BLaER1 treated with 17β-estradiol and CSF1 and Interleukin-3, amounts not matched to agents 10 nM and 100 nM (cell line): Measurements from ENCODE around the gene ATF4.
"Not testable (repeated sequence)": the region's sequence is repeated elsewhere in the genome, so short reads cannot be mapped to it uniquely, and the experiment has no call there.

Experiments
- H3K27ac ChIP-seq, 11 experiments: shearing (Covaris generic); formaldehyde crosslinking; 2 replicates each; pipeline ENCODE4 v1.8.1; 2022
- H3K27me3 ChIP-seq, 11 experiments: shearing (Covaris generic); formaldehyde crosslinking; 2 replicates each; pipeline ENCODE4 v1.8.1; 2022
- H3K36me3 ChIP-seq, 11 experiments: shearing (Covaris generic); formaldehyde crosslinking; 2 replicates each; pipeline ENCODE4 v1.8.1; 2022
- H3K4me1 ChIP-seq, 10 experiments: shearing (Covaris generic); formaldehyde crosslinking; 2 replicates each; pipeline ENCODE4 v1.8.1; 2022
- H3K4me2 ChIP-seq, 11 experiments: shearing (Covaris generic); formaldehyde crosslinking; 2 replicates each; pipeline ENCODE4 v1.8.1; 2022
- H3K4me3 ChIP-seq, 10 experiments: shearing (Covaris generic); formaldehyde crosslinking; 2 replicates each; pipeline ENCODE4 v1.8.1; 2022
- H3K9ac ChIP-seq, 11 experiments: shearing (Covaris generic); formaldehyde crosslinking; 2 replicates each; pipeline ENCODE4 v1.8.1; 2022
- H3K9me3 ChIP-seq, 11 experiments: shearing (Covaris generic); formaldehyde crosslinking; replicated peaks in 1 of 11; 2 replicates each; pipeline ENCODE4 v1.8.1; 2022
- H4K20me1 ChIP-seq, 11 experiments: shearing (Covaris generic); formaldehyde crosslinking; 2 replicates each; pipeline ENCODE4 v1.8.1; 2022
- Cebpa-rat ChIP-seq, 11 experiments: shearing (Covaris generic); IDR thresholded peaks; 2 replicates each; pipeline ENCODE4 v1.8.1; 2022

The ATF4 gene

GRCh38 chr22:39501644-39502108 lies 18.7 kb upstream of the ATF4 start:
- Histone ChIP-seq H3K27ac (peak overlapping the region; percentile 44 to 89 (median 83); a peak in 21 of 22 replicates), H3K4me1 (peaks cover 29 to 56% (median 38%) of the 10 kb centered on the region in 10 experiments), H3K36me3 (peaks cover 29 to 34% (median 31%) of the 10 kb centered on the region in 11 experiments), H3K27me3 (no peaks in the 10 kb centered on the region), H3K9ac (peak overlapping the region in 9 of 11 experiments; percentile 20 to 94 (median 91); a peak in 13 of 22 replicates), H3K4me2 (peak overlapping the region; percentile 79 to 99 (median 92)), H3K9me3 (no peaks in the 10 kb centered on the region), H4K20me1 (peaks cover 9 to 37% (median 33%) of the 10 kb centered on the region in 11 experiments; a peak in 18 of 22 replicates), H3K4me3 (peak overlapping the region; percentile 78 to 94 (median 86); a peak in 17 of 20 replicates)
- no peak for TF ChIP-seq Cebpa-rat (IDR thresholded peaks at IDR 0.05)

GRCh38 chr22:39502109-39502788 lies 18.1 kb upstream of the ATF4 start, which contains the start of gene MIEF1:
Gene MIEF1, plus strand, starts transcription at chr22:39502290. Its CDS starts 9,005 bp downstream, at chr22:39511295.
- peaks cover 29 to 50% (median 36%) of the 10 kb centered on the region in 10 experiments for H3K4me1 ChIP-seq
- H3K27me3 ChIP-seq: no peaks in the 10 kb centered on the region
- no peaks in the 10 kb centered on the region for H3K9me3 ChIP-seq
- H3K36me3 ChIP-seq: peaks cover 34 to 39% (median 37%) of the 10 kb centered on the region in 11 experiments
- H3K4me3 ChIP-seq: peak within 1 kb of the TSS; percentile 78 to 94 (median 86)
- peak within 1 kb of the TSS; percentile 87 to 99 (median 93) for H3K4me2 ChIP-seq
- peak within 1 kb of the TSS; percentile 82 to 94 (median 91) for H3K9ac ChIP-seq
- H3K27ac ChIP-seq: peak within 1 kb of the TSS; percentile 63 to 89 (median 85)
- TF ChIP-seq Cebpa-rat (IDR thresholded peaks at IDR 0.05): no peak
- peaks cover 12 to 43% (median 38%) of the 10 kb centered on the region in 11 experiments; a peak in 18 of 22 replicates for H4K20me1 ChIP-seq

- Histone ChIP-seq H3K27me3 (no peaks in the 10 kb centered on the region), H3K4me2 (peak overlapping the region; percentile 87 to 99 (median 93)), H3K27ac (peak overlapping the region; percentile 63 to 89 (median 85)), H4K20me1 (peaks cover 15 to 49% (median 45%) of the 10 kb centered on the region in 11 experiments; a peak in 20 of 22 replicates), H3K4me1 (peaks cover 29 to 50% (median 36%) of the 10 kb centered on the region in 10 experiments), H3K36me3 (peaks cover 40 to 46% (median 43%) of the 10 kb centered on the region in 11 experiments), H3K4me3 (peak overlapping the region; percentile 78 to 94 (median 86)), H3K9me3 (no peaks in the 10 kb centered on the region), H3K9ac (peak overlapping the region; percentile 82 to 94 (median 91))
- no peak for TF ChIP-seq Cebpa-rat (IDR thresholded peaks at IDR 0.05)
These were observed 17.5 kb upstream of the ATF4 start for GRCh38 chr22:39502789-39503409.

- H3K27ac ChIP-seq: peak overlapping the region in 10 of 11 experiments; percentile 69 to 89 (median 86); a peak in 17 of 22 replicates
- peak overlapping the region; percentile 82 to 94 (median 91) for H3K9ac ChIP-seq
- peak overlapping the region; percentile 78 to 94 (median 86) for H3K4me3 ChIP-seq
- peak overlapping the region; percentile 87 to 99 (median 93) for H3K4me2 ChIP-seq
- TF ChIP-seq Cebpa-rat (IDR thresholded peaks at IDR 0.05): no peak
- peaks cover 22 to 57% (median 52%) of the 10 kb centered on the region in 11 experiments; a peak in 20 of 22 replicates for H4K20me1 ChIP-seq
- H3K4me1 ChIP-seq: peaks cover 29 to 50% (median 36%) of the 10 kb centered on the region in 10 experiments
- H3K27me3 ChIP-seq: no peaks in the 10 kb centered on the region
- peaks cover 48 to 53% (median 50%) of the 10 kb centered on the region in 11 experiments for H3K36me3 ChIP-seq
- H3K9me3 ChIP-seq: no peaks in the 10 kb centered on the region
These were observed 16.7 kb upstream of the ATF4 start for GRCh38 chr22:39503630-39504029.

- Histone ChIP-seq H3K27me3 (no peaks in the 10 kb centered on the region), H3K9ac (peak overlapping the region; percentile 82 to 94 (median 91); a peak in 19 of 22 replicates), H3K36me3 (peaks cover 52 to 58% (median 55%) of the 10 kb centered on the region in 11 experiments)
These were observed 16.3 kb upstream of the ATF4 start for GRCh38 chr22:39504071-39504470.

GRCh38 chr22:39507021-39507420 lies 13.3 kb upstream of the ATF4 start:
- H3K27me3 ChIP-seq, H3K4me2 ChIP-seq, H3K27ac ChIP-seq, H3K9me3 ChIP-seq, H3K4me3 ChIP-seq: not testable (repeated sequence)
- H3K9ac ChIP-seq: peak overlapping the region in 1 of 11 experiments; percentile 10; a peak in 2 of 22 replicates
- H3K4me1 ChIP-seq: peaks cover 13 to 33% (median 18%) of the 10 kb centered on the region in 10 experiments
- peaks cover 39 to 90% (median 86%) of the 10 kb centered on the region in 11 experiments; a peak in 21 of 22 replicates for H4K20me1 ChIP-seq
- H3K36me3 ChIP-seq: peaks cover 82 to 87% (median 84%) of the 10 kb centered on the region in 11 experiments

More at GRCh38 chr22:39504071-39504470, 16.3 kb upstream of the ATF4 start:
- Histone ChIP-seq H3K9me3 (no peaks in the 10 kb centered on the region), H3K27ac (peak overlapping the region in 4 of 11 experiments; percentile 69 to 88 (median 84); a peak in 3 of 22 replicates), H4K20me1 (peaks cover 25 to 61% (median 56%) of the 10 kb centered on the region in 11 experiments; a peak in 20 of 22 replicates), H3K4me2 (peak overlapping the region; percentile 87 to 99 (median 93)), H3K4me1 (peaks cover 29 to 50% (median 36%) of the 10 kb centered on the region in 10 experiments), H3K4me3 (peak overlapping the region in 7 of 10 experiments; percentile 78 to 94 (median 87); a peak in 7 of 20 replicates)
- no peak for TF ChIP-seq Cebpa-rat (IDR thresholded peaks at IDR 0.05)

GRCh38 chr22:39508393-39508792 lies 12.0 kb upstream of the ATF4 start:
- peaks cover 95 to 100% (median 98%) of the 10 kb centered on the region in 11 experiments for H3K36me3 ChIP-seq
- no peak overlapping the region for H3K4me3 ChIP-seq
- H3K9ac ChIP-seq: peak overlapping the region in 5 of 11 experiments; percentile 8 to 42 (median 14); a peak in 2 of 22 replicates
- no peak overlapping the region for H3K4me2 ChIP-seq
- no peak for TF ChIP-seq Cebpa-rat (IDR thresholded peaks at IDR 0.05)
- H3K4me1 ChIP-seq: peaks cover 9 to 29% (median 14%) of the 10 kb centered on the region in 10 experiments
- H4K20me1 ChIP-seq: peaks cover 39 to 100% (median 90%) of the 10 kb centered on the region in 11 experiments; a peak in 21 of 22 replicates
- no peak overlapping the region for H3K27ac ChIP-seq
- no peaks in the 10 kb centered on the region for H3K27me3 ChIP-seq
- H3K9me3 ChIP-seq: no peaks in the 10 kb centered on the region

GRCh38 chr22:39510529-39511149 lies 9.7 kb upstream of the ATF4 start:
- Histone ChIP-seq H3K27ac (no peak overlapping the region), H4K20me1 (peaks cover 44 to 100% (median 94%) of the 10 kb centered on the region in 11 experiments), H3K4me3 (no peak overlapping the region), H3K4me1 (peaks cover 0 to 27% (median 15%) of the 10 kb centered on the region in 10 experiments; a peak in 16 of 20 replicates), H3K9ac (peak overlapping the region in 6 of 11 experiments; percentile 2 to 25 (median 11); a peak in 3 of 22 replicates), H3K9me3 (no peaks in the 10 kb centered on the region), H3K27me3 (no peaks in the 10 kb centered on the region), H3K4me2 (no peak overlapping the region), H3K36me3 (peaks cover 98 to 100% (median 100%) of the 10 kb centered on the region in 11 experiments)
- TF ChIP-seq Cebpa-rat (IDR thresholded peaks at IDR 0.05): no peak
